NCI-H526 treated with DMSO at 0.1 percent for 48 hours (cell line): ENCODE measurements around the gene CDKL1.
A peak's percentile ranks its signal among the peaks of the same experiment; 100 is the strongest.
"Not testable (repeated sequence)": the region's sequence is repeated elsewhere in the genome, so short reads cannot be mapped to it uniquely, and the experiment has no call there.

Experiments
- DNase-seq: peaks from one replicate; lab custom pipeline; 2025; lab: John Stamatoyannopoulos, UW

The CDKL1 gene

DNA sequence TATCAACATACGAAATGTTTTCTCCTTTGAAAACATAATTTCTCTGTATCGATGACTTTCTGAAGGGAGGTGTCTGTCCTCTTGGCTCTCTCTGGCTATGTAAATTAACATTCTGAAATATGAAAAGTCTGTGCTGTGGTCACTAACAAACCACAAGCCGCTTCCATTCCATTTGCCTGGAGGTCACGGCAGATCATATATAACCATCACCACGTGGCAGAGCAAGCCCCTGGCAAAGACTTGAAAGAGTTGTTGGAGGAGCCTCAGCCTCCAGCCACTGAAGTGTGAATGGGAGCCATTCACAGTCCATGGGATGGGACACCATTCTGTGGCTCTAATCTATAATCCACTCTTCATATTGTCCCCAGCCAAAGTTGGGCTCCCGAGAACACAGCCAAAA is 39.6 kb downstream of the CDKL1 start:
- DNase-seq, result no peak

DNA sequence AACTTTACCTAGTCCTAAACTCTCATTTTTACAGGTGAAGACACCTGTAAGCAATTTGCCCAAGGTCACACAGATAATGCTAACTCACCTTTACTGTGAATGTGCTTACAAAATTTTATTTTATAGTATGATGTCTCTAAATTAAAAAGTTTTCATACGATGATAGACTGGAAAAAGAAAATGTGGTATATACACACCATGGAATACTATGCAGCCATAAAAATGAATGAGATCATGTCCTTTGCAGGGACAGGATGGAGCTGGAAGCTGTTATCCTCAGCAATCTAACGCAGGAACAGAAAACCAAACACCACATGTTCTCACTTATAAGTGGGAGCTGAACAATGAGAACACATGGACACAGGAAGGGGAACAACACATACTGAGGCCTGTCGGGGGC is 40.4 kb downstream of the CDKL1 start:
- not testable (repeated sequence) for DNase-seq

GRCh38 chr14:50355692-50356091 is 41.0 kb downstream of the CDKL1 start:
- no peak for DNase-seq

DNA sequence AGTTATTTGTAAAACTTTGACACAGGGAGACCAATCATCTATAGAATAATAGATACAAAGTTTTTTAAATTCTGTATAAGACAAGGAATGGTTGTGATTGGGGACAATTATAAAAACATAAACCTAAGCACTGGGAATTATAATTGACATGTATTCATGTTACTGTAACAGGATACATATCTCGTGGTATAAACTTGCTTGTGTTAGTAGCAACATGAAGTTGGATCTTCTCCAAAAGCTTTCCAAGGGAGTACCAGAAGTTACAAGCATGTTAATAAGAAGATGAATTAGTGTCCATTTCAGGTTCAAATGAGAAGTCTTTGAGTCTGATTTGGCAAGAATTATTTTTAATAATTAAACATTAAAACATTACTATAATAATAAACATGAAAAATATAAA is 42.2 kb downstream of the CDKL1 start:
- DNase-seq, result no peak

DNA sequence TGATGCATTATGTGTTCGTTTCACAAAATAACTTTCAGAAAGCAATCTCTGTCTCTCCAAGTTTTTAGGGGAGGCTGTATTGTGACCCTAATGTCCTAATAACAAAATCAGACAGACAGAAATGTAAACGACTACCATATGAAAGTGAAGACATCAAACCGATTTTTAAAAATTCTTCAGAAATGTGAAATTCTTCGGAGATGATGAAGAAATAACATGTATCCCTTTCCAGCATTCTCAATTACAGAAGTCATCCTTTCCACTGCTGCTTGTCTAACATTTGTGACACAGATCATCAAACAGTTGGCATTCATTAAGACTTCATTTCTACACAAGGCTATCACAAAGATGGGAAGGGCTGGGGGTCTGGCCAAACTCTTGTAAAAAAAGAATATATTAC is 43.6 kb downstream of the CDKL1 start:
- no peak for DNase-seq

- no peak for DNase-seq
These were observed 44.1 kb downstream of the CDKL1 start for GRCh38 chr14:50352584-50352983.

DNA sequence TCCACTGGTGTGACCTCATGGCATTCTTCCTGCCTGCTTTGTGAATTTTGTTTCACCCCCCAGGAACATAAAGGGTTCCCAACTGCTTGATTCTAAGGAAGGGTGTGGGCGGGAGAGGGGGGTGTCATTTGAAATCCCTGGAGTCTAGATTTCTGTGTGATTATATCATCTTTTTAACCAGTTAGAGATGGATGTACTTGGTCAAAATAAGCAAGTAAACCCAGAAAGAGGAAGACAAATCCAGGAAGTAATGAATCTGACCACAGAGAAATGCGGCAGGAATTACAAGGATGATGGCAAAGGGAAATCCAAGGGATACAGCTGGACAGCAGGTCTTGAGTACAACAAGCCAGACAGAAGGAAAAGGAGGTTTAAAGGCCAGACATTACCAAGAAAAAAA is 45.7 kb downstream of the CDKL1 start:
- no peak for DNase-seq

GRCh38 chr14:50348933-50349332 is 47.7 kb downstream of the CDKL1 start:
- no peak for DNase-seq

DNA sequence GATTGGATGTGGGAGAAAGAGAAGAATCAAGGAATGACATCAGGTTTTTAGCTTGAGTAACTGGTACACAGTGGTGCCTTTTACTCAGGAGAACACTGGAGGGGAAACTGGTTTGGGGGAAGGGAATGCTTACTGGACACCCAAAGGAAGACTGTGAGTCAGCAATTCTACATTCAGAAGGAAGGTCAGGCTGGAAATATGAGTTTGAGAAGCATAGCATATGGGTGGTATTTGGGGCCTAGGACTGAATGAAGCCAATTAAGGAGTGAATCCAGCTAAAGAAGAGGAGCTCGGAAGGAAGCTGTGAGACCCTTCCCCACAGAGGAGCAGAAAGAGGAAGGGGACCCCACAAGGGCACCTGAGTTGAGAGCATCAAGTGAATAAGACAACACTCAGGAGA is 49.2 kb downstream of the CDKL1 start:
- DNase-seq, result no peak

GRCh38 chr14:50345846-50346422 is 50.7 kb downstream of the CDKL1 start:
- DNase-seq, result no peak

GRCh38 chr14:50344876-50345563 is 51.7 kb downstream of the CDKL1 start:
- DNase-seq, result no peak

DNA sequence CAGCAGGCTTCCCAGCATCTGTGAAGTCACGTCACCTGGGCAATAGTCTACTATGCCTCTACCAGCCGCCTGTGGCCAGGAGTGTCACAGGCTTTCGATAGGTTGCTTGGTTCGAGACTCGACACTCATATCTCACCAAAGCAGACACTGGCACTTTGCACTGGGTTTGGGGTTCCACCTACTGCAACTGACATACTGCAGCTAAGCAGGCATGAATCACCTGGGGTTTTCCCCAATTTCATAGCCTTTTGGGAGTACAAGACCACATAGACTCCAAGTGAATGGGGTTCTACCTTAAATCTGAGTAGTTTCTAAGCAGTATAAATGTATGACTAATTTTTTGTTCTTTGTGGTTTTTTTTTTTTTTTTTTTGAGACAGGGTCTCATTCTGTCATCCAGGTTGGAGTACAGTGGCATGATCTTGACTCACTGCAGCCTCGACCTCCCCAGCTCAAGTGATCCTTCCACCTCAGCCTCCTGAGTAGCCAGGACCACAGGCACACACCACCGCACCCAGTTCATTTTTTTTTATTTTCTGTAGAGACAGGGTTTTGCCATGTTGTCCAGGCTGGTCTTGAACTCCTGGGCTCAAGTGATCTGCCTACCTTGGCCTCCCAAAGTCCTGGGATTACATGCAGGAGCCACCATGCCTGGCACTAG is 52.4 kb downstream of the CDKL1 start:
- no peak for DNase-seq

DNA sequence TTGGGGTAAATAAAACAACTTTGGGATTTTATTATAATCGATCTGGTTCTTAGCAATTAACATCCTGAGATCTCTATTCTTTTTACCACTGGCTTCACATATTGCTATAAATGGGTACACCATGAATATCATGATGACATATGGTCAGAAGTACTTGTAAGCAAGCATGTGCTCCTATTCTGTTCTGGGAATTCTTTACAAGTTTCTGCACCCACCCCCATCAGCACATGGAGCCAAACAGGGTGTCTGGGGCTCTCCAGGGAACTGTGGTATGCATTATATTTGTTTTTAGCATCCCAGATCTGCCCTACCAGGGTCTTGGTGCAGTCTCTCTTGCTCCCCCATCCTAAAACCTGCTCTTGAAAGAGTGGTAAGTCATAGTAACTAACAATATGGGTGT is 53.2 kb downstream of the CDKL1 start:
- DNase-seq, result no peak

DNA sequence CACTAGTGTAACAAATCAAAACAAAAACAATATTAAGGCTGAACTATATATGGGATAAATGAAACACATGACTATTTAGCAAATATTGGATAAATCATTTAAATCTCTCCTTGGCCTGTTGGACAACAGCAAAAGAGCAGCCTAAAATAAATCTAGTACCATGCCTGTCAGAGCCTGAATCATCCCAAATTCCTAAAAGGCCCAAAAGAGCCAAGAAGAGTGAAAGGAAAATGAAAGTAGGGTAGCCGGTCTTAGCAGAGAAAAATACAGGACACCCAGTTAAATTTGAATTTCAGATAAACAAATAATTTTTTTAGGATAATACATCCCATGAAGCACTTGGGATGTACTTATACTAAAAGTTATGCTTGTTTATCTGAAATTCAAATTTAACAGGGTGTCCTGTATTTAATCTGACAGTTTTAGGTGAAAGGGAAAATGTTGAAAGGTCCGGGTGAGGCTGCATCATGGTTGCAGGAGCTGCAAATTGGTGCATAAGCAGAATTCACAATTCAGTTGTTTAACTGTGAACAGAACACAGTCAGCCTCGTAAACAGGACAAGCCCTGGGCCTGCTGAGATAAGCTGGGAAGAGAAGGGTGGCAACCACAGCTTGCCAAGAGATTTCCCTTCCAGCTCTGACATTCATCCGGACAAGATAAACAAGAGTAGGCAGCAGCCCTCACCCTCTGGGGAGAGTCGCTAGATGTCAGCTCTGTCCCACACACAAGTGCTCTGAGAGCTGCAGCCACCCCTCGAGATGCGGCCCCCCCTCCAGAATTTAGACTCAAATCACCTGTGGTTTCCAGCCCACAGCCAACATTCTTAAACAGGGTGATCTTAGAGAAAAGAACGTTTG is 54.2 kb downstream of the CDKL1 start:
- peak; percentile 4 for DNase-seq

- DNase-seq, result no peak
These were observed 55.7 kb downstream of the CDKL1 start for GRCh38 chr14:50340963-50341362.

DNA sequence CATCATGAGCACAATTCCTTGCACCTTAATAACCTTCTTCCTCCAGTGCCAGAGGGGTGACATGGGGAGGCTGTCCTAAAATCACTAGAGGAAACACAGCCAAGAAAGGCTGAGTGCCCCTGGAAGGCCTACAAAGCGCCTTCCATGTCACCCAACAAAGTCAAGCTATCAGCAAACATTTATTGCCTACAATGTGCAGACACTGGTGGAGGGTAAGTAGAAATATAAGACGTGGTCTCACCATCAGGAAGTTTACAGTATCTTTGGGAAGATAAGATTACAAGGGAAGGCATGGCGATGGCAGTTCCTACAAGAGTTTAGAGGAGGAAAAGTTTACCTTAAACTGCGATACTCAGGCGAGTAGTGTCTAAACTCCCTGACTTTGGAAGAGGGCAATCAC is 56.6 kb downstream of the CDKL1 start:
- no peak for DNase-seq

GRCh38 chr14:50339178-50339804 is 57.4 kb downstream of the CDKL1 start:
- DNase-seq, result no peak

- DNase-seq, result no peak
These were observed 58.1 kb downstream of the CDKL1 start for GRCh38 chr14:50338587-50338986.

DNA sequence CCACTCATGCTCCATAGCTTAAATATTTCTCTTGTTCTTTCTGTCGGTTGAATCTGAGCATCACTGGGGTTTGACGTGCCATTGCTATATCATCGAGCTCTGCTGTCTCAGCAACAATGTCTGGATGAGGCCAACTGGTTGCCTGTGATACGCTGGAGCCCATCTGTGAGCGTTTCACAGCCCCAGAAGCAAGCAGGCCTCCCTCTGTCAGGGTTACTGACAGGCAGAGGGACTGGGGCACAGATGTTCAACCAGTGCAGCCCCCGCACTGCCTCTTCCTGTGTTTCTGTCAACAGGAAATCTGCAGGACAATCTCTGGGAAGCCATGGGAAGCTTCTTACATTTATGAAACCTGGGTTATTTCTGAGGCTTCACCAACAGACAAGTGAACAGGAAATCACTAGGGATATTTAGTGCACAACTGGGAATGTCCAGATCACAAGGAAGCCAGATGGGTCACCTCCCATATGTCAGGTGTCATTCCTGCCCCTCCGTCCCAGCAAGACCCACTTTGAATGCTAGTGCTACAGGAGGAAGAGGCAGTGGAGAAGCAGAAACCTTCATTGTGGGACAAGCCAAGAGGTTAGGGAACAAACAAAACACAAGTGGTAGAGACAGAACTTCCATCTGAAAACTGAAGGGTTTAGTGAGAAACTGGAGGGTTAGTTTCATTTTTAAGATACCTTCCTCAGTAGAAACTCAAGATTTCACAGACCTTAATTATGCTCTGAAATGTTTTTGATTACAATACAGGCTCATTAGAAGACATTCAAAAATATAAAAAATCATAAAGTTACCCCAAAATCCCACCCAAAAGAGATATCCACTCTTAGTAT is 60.5 kb downstream of the CDKL1 start:
- no peak for DNase-seq

DNA sequence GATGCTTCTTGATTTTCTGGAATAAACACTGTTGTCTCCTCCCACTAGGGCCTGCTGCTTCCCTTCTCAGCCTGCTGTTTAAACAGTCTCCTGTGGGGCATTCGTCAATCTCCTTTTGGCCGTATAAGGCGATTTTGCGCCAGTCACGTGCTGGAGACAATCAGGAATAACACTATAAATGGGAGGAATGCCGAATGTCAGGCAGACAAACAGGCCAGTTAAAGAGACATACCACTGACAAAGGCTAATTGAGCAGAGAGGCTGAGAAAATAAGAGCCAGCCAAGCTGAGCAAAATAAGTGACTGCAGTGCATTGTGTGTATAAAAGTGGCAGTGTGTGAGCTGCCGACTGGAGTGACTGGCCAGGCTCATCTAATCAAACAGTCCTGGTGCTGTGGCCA is 61.3 kb downstream of the CDKL1 start:
- peak; percentile 3 for DNase-seq

- no peak for DNase-seq
These were observed 62.5 kb downstream of the CDKL1 start for GRCh38 chr14:50334211-50334610.
